Lung microvascular endothelial cell (primary cell): Measurements from ENCODE around the gene LTC4S. TPM values are rescaled to one million over a fixed set of nuclear protein-coding genes. Genes with fewer than 3 reads are reported as not detected.

Experiments used
- DNase-seq, 2 donors: peaks; one replicate each; pipeline versions ENCODE4 v3.0.0 to v3.0.0-alpha.2; 2010; ENCODE audit warnings: low read depth in 2 of 2
- total RNA-seq: library from RNA; depleted of rRNA; stranded (reverse); fragments of >200 nt; gene quantifications from 2 replicates; pipeline ENCODE4 v1.2.1, GENCODE V29; 2014

LTC4S gene
- total RNA-seq, 1 donor from 2014 or later: 0.79 TPM

DNA sequence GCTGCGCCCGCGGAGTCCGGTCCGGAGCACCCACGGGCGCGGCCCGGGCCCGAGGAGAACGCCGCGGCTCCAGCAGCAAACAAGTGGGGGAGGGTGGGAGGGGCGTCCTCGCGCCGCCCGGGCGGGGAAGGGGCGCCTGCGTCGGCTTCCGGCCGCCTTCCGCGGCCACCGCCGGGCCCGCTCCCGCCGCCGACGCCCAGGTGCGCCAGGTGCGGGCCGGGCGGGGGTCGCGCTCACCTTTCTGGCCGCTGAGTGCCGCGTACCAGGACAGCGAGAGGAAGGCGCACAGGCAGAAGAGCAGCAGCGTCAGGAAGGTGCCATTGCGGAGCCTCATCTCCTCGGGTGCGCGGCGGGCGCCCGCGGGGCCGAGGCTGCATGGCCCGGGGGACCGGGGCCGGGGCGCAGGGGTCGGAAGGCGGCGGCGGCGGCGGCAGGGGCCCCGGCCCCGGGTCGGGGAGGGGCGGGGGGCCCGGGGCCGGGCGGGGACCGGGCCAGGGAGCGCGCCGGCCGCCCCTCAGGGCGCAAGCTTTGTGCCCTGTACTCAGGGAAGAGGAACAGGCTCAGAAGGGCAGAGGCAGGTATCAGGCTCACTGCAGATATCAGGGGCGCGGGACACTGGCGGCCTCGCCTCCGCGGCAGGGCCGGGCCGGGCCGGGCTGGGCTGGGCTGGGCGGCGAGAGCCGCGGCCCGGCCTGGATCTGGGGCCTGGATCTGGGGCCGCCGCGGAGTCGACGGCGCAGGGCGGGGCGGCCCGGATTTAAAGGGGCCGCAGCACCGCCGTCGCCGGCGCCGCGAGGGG is 12.7 kb downstream of the LTC4S start, which contains the start of gene MGAT4B:
MGAT4B (minus strand) TSS at position 617 of the 799 bp plus-strand sequence; CDS start at position 334, 283 bp downstream.
- DNase-seq: peak; percentile 81 to 87

DNA sequence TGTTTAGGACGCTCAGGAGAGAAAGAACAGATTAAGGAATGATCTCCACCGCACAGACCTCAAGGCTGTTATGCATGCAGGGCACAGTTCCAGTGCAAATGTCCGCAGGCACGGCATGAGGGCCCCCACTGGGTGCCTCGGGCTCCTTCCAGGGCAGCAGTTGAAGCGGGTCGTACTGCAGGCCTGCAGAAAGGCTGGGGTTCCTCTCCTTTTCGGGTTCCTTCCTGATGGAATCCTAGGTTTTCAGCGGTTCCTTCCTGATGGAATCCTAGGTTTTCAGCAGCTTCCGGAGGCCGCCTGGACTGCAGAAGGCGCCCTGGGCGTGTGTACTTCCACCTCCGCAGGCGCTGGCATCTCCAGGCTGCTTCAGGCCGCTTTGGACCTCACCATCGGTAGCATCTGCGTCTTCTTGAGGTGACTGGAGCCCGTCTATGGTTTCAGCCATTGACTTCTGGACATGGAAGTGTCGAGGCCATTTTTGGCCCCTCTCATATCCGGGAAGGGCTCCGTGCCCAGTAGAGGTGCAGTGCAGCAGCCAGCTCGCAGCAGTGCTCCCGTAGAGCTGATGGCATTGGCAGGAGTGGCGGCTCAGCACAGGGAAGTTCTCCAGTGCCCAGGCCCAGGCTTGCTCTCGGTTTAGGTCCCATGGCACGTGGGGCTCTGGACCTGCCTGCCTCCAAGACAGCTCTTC is 18.5 kb downstream of the LTC4S start:
- no peak for DNase-seq

DNA sequence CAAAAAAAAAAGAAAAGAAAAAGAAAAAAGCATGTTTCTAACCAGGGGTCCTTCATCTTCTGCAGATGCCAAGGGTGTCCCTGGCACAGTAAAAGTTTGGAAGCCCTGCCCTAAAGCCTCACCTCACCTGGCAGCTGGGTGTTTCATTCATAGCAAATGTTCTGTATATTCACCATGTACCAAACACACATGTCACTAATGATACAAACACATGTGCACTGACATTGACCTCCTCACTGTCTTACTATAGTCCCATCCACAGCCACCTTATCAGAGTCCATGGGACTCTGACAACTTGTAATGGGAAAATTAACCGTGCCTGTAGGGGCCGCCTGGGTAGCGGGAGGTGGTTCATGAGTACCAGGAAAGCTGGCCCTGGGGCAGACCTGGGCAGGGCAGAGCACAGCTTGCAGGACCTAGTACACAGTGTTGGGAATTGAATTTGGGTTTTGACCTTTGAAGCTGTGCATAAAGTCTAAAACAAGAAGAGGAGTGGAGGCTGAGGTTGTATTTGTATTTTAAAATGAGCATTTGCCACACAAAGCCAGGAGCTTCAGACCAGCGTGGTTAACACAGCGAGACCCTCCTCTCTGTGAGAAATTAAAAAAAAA is 19.3 kb downstream of the LTC4S start:
- DNase-seq: no peak

DNA sequence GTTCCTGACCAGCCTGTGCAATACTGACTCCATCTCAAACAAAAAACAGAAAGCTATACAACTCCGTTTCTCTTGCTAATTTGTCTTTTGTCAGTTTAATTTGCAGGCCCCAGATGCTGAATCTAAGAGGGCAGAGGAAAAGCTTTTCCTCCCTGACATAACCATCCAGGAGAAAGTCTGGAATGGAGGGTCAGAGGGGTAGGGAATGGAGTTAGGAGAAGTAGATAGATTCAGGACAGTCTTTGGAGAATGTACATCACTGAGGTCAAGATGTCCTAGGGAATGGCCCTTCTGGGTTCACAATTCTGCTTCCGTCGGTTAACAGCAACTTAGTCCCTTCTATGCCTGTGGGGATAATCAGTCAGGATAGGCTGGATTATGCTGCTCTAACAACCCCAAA is 20.3 kb downstream of the LTC4S start:
- no peak for DNase-seq

DNA sequence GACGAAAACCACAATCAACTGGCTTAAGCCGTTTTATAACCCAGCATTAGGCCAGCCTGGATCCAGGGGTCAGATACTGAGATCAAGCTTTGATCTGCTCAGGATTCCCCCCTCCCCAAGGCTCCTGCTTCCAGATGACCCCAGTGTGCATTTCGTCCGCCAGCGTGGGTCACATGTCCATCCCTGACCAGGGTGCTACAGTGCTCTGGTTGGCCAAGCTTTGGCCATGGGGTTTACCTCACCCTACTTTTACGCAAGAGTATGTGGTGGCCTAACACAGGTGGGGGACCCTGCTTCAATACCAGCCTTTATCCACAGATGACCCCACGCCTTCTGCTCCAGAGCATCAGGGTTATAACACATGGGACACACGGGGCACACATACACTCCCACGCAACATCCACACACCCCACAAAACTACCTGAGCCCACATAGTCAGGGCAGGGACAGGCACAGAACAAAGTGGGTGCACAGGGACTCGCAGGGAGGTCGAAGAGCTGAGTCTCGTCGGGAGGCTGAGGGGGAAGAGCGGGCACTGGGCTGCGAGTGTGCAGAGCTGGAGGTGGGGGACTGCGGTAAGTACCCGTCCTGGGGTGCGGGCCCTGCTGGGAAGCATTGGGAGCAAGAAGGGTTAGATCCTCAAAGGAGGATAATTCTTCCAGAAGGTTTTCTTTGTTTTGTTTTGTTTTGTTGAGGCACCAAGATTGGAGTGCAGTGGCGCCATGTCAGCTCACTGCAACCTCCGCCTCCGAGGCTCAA is 21.9 kb downstream of the LTC4S start:
- DNase-seq: no peak

DNA sequence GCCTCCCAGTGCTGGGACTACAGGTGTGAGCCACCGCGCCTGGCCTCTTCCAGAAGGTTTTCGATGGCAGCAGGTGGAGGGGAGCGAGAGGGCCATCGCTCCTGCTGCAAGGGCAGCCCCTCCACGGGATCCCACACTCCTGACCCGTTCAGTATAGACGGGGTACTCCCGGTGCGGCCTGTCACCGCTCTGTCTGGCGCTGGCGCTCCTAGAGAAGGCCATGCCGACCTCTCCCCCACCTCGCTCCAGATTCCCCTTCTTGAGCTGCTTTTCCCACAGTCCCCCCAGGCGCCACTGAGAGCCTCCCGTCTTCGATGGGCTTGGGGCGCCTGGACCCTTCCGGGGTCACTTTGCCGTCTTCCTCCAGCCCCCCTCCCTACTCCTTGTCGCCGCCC is 22.6 kb downstream of the LTC4S start:
- DNase-seq: no peak

DNA sequence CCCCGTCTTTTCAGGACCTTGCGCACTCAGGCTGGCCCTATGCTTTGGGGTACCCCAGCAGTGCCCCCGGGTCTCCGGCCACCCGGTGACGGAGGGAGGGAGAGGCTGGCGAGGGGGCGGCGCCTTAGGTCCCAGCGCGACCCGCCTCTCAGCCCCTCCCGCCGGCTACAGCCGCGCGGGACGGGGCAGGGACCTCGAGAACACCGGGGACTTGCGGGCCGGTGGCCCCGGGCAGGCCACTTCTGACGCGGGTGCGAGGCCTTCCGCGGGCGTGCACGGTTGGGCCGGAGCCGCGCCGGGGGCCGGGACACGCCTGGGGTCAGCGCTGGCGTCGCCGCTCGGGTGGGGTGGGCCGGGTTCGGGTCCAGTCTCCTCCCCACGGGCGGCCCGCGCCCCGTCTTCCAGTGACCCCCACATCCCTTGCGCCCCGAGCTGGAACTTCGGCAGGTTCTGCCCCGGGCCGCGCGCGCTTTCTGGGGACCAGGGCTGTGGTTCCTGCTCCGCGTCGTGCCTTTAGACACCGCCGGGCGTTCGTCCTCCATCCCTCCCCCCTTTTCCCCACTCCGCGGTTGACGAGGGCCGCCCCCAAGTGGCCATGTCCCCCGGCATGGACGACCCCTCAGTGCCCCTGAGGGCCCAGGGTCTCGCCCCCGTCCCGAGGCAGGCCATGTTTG is 23.1 kb downstream of the LTC4S start:
- peak in 1 of 2 donors; percentile 41 for DNase-seq

DNA sequence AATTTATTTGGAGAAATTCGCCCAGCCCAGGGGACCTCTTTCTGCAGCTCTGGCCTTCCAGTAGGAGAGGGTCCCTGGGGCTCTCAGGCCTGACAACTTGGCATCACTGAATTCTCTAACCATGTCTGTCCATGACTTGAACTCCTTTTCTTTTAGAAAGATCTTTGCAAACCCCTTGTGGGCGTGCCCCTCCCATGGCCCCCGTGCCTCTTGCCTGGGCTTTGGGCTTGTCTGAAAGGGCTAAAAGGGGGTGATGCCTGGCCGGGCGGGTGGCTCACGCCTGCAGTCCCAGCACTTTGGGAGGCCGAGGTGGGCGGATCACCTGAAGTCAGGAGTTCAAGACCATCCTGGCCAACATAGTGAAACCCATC is 23.7 kb downstream of the LTC4S start:
- no peak for DNase-seq

DNA sequence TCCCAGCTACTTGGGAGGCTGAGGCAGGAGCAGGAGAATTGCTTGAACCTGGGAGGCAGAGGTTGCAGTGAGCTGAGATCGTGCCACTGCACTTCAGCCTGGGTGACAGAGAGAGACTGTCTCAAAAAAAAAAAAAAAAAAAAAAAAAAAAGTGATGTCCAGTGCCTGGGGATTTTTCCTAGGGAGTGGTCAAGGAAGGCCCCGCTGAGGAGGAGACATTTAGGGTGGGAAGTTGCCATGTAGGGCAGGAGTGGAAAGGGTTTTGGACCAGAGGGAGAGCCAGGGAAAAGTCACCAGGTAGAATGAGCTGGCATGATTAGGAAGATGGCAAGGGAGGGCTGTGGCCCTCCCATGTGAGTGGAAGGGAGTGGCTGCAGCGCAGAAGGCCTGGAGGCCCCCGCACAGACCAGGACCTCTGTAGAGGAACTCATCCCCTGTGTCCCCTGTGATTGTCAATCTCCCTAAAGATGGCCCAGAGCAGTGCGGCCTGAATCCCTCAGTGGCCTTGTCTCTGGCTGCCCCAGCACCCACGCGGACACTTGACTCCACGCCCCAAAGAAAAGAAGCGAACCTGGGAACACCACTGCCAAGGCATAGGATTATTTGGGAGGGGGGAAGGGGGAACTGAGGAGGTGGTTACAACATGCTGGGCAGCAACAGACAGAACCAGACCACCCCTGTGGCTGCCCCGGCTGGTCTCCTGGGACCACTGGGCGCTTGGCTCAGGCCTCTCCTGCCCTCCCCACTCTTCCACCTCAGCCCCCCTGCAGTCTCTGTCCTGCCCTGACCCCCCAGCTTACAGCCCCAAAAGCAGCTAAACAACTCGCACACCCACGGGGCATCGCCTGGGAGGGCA is 24.3 kb downstream of the LTC4S start:
- peak in 1 of 2 donors; percentile 26 for DNase-seq

DNA sequence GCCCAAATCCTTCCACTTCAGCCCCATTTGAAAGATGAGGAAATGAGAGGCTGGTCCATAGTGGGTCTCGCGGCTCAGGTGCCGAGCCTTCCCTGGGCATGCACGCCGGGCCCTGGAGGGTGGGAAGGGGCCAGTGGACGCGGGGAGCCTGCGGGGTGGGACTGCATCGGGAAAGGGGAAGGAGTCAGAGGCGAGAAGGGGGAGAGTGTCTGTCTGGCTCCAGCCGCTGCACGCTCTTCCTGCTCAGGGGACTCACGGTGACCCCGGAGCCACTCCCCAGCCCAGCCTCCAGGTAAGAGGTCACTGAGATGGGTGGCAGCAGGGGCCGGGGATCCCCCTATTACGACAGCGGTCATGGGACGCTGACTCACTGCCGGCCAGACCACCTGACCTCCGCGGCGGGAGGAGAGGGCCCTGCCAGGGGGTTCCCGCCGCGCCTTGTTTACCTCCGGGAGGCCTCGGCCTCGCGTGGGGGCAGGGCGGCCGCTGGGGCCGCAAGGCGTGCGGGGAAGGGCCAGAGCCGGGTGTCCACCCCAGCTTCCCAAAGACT is 25.0 kb downstream of the LTC4S start:
- peak; percentile 98 to 99 for DNase-seq

DNA sequence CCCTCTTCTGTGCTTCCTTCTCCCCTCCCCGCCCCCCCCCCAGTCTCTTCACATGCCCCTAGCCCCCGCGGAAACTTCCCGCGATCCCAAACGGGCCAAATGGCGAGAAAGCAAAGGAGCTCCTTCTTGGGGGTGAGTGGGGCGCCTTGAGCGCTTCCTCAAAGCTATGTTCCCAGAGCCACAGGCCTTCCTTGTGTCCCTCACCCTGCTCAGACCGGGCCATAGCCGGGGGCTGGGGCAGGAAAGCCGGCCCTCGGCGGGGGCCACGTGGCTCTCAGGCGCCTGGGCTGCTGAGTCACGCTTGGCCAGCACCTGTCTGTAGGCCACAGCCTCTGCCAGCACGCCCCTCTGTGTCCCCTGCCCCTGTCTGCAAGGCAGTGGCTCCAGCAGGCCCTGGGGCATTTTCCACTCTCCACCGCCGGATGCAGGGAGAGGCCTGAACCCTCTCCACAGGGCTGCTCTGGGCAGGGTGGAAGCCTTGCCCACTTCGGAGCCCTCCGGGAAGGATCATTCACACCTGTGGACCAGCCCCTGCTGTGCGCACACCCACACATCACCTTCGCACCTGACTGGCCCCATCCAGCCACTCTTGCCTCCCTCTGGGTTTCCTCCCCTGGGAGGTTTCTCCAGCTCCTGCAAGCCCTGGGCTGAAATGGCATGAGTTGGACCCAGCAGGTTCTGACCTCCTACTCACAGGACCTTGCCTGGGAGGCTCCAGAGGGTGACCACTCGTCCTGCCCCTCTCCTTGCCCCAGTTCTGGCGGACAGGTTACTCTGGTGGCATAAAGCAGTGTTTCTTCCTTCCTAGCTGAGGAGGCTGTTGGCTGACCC is 25.7 kb downstream of the LTC4S start:
- peak; percentile 89 to 95 for DNase-seq

DNA sequence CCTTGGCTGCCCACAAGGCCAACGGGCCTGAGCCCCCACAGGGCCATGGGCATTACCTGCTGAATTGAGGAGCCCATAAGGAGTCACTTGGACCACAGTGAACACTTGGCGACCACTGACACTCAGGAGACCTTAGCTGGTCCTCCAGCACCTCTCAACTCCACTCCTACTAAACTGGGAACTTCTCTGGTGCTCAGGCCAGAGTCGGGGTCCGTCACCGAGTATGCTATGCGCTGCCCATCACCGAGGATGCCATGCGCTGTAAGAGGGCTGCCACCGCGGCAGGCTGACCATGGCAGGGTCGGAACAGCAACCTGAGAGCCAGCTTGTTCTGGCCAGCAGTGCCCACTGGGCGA is 26.3 kb downstream of the LTC4S start:
- DNase-seq: peak in 1 of 2 donors; percentile 59

DNA sequence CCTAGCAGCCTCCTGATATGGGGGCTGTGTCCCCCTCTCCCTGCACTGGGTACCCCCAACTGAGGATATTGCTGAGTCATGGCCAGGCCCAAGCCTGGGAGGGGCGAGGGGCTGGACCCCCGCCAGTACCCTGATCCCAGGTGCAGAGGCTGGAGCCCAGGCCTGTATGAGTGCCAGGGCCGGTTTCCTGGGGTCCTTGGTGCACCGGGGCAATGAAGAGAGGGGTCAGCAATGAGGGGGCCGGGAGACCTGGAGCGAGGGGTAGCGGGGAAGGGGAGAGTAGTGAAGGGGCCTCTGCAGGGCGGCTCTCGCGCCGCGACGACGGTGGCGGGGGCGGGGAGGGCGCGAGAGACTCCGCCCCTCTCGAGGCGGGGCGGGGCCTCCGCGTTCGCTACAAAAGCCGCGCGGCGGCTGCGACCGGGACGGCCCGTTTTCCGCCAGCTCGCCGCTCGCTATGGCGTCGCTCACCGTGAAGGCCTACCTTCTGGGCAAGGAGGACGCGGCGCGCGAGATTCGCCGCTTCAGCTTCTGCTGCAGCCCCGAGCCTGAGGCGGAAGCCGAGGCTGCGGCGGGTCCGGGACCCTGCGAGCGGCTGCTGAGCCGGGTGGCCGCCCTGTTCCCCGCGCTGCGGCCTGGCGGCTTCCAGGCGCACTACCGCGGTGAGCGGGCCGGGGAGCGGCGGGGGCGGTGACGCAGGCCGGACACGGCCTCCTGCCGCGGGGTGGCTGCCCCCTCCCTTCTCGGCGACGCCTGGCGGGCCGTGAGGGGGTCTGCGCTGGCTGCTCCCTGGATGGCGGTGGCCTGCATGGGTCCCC is 26.9 kb downstream of the LTC4S start, which contains the start of gene SQSTM1:
SQSTM1 (plus strand) TSS at position 423 of the 815 bp plus-strand sequence; CDS start at position 455, 32 bp downstream.
- peak; percentile 86 to 92 for DNase-seq

DNA sequence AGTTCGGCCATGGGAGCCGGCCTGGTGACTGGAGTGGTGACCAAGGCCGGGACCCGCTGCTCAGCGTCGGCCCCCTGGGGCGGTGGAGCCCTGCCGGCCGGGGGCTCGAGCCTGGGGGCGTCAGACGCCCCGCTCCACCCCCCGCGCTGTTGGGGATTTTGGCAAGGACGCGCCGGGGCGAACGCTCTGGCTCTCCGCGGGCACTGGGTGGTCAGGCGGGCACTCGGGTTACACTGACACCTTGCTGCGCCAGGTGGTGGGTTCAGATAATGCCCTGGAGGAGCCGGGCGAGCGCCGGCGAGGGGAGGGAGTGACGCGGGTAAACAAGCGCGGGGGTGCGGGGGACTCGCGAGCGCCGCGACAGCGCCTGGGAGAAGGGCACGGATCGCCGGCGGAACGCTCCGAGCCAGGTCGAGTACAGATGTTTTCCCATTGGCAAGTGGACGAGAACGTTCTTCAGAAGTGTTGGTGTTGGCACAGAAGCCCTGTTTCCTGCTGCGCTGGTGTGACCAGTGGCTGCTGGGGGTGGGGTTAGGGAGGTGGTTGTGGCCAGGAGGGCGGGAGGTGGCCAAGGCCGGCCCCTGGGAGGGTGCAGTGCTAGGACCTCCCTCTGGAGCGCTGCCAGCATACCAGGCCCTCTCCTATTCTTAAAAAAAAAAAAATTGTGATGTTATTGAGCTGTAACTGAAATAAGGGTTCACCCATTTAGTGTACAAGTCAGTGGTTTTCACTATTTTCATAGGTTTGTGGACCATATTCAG is 27.7 kb downstream of the LTC4S start:
- peak; percentile 94 to 97 for DNase-seq

DNA sequence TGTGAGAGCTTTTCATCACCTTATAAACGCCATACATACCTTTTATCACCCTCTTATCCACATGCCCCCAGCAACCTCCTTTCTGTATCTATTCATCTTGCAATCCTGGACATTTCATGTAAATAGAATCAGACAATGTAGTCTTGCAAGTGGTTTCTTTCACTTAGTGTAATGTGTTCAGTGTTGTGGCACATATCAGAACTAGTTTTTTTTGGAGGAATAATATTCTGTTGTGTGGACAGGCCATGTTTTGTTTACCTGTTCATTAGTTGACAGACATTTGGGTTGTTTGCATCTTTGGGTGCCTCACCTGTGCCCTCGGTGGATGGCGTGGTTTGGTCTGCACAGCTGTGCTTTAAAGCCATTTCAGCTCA is 28.3 kb downstream of the LTC4S start:
- DNase-seq: no peak

DNA sequence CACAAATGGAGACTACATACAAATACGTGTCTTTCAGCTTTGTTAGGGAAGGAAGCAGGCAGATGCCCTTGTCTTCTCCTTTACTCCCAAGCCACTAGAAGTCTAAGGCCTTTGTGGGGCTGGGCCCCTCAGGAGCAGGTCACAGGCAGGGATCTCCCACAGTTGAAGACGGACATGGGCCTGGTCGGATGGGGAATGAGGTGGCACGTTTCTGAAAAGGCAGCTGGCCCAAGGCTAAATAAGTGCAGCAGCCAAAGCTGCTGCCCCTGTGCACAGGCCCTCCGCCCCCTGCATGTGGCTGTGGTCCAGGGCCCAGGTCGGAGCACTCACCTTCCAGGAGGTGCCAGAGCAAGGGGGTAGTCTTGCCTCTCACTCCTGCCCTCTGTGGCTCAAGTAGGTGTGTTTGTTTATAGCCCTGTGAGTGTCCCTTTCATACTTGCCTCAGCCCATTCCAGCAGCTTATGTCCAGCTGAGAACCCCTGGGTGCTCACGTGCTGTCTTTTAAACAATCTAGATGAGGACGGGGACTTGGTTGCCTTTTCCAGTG is 28.7 kb downstream of the LTC4S start:
- no peak for DNase-seq
